Stimulated activated CD8-positive, alpha-beta memory T cell treated with anti-CD3 and anti-CD28 coated beads, Interleukin-4, amount 100 ng/mL, for 1 hour (primary cell): ENCODE data around the gene SEMA5A.

Experiments used
- DNase-seq, 2 donors: peaks; one replicate each; pipeline ENCODE4 v3.0.0-alpha.2; 2020; ENCODE audit warnings: low read depth in 2 of 2, low spot score in 1 of 2

SEMA5A gene

GRCh38 chr5:9337928-9338595 is 207.8 kb downstream of the SEMA5A start:
- no peak for DNase-seq

GRCh38 chr5:9335754-9336495 is 209.9 kb downstream of the SEMA5A start:
- no peak for DNase-seq

GRCh38 chr5:9335269-9335668 is 210.6 kb downstream of the SEMA5A start:
- no peak for DNase-seq

- no peak for DNase-seq
Measured at GRCh38 chr5:9332026-9332425, 213.8 kb downstream of the SEMA5A start.

- no peak for DNase-seq
Measured at GRCh38 chr5:9331372-9331771, 214.5 kb downstream of the SEMA5A start.

DNA sequence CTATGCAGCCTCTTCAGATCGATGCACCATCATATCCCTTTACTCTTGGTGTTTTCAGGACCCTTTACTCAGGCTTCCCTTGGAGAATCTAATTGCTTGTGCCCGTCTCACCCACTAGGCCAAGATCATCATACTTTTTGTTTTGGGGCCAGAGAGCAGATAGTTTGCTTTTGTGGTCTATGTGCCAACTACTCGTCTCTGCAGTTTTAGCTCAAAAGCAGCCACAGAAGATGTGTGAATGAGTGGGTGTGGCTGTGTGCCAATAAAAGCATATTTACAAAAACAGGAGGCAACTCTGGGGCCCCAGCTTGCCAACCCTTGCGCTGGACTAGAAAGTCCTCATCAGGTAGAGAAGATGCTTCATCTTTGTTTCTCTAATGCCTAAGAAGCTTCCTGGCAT is 216.8 kb downstream of the SEMA5A start:
- no peak for DNase-seq

GRCh38 chr5:9325549-9325948 is 220.3 kb downstream of the SEMA5A start:
- no peak for DNase-seq

DNA sequence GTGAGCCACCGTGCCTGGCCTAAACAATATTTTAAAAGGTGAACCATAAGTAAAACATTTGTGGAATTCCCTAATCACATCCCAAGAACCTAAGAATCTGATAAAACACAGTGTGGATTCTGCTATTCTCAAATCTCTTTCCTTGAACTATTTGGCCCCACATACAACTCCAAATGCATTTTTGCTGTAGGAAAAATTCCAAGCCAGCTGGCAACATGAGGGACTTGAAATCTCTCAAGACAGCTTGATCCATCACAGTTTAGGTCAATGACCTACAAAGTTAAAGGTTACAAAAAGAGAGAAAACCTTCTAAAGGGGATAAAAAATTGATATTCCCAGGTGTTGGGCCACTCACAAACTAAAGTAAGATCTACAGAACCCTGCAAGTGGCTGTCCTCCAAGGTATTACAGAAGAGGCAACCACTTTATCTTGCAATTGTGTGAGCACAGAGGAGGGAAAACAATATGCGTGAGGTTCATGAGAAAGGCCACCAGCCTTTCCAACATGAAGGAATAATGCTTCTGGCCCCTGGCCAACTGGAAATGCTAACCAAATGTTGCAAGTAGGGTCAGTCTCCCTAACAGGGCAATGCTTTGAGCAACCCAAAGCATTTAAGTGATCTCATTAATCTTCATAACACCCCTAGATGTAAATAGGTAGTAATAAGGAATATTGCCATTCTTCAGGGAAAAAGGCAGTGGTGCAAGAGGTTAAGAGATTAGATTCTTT is 221.4 kb downstream of the SEMA5A start:
- DNase-seq: no peak

DNA sequence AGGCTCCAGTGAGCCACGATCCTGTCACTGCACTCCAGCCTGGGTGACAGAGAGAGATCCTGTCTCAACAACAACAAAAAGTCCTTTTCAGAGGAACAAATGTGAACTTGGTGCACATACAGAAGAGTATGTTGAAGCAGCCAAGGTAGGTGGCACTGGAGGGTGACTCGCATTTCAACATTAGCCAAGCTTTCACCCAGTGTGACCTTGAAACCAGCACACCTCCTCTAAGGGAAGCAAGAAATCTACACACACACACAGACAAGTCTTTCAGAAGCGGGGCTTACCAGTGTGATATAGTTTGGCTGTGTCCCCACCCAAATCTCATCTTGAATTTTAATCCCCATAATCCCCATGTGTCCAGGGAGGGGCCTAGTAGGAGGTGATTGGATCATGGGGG is 225.2 kb downstream of the SEMA5A start:
- no peak for DNase-seq

DNA sequence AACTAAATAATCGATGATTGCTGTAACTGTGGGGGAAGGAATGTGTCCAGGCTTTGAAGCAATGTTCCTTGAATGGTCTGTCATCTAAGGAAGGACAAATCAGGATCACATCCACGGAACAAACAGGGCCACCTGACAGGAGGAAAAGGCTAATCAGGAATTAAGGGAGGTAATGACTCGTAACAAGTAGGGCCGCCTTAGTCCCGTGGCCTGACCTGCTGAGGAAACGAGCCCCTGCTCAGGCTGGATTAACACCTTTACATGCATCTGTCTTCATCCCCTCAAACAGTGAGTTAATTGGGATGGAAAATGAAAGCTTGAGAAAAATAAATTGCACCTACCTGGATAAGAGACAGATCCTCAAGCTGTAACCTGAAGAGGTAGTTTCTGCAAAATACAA is 227.8 kb downstream of the SEMA5A start:
- no peak for DNase-seq

- no peak for DNase-seq
Measured at GRCh38 chr5:9316733-9317132, 229.1 kb downstream of the SEMA5A start.

DNA sequence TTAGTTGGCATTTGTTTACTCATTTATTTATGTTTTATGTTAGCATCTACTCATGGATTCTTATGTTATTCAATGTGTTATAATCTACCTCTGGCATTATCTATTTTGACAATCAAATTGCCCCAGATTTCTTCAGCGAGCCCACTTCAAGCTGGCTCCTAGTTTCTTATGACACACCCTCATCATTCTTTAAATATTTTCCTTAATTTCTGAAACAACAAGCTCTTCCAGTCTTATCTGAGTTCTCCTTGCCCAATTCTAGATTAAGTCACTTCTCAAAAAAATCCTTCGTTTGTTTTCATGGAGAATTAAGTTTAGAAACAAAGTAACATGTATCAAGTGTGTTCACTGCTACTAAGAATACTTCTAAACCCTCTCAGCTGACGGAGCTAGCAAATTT is 229.8 kb downstream of the SEMA5A start:
- no peak for DNase-seq

- DNase-seq: no peak
Measured at GRCh38 chr5:9314558-9314957, 231.3 kb downstream of the SEMA5A start.

GRCh38 chr5:9313751-9314150 is 232.1 kb downstream of the SEMA5A start:
- DNase-seq: no peak

DNA sequence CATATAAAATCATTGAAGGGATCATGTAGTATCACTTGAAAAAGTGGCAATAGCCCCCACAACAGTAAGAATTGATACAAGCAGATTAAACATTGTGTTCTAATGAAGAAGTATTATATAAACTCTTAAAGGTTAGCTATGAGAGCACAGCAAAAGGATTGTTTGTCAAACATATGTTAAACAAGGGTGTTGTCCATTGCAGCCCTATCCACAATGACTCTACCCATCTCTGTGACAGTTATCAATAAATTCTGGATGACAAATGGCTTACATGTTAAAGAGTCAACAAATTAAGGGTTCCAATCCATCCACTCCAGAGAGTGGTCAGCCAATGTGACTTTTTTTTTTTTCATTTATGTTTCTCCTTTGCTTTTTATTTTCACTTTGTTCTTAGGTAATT is 238.7 kb downstream of the SEMA5A start:
- DNase-seq: no peak

DNA sequence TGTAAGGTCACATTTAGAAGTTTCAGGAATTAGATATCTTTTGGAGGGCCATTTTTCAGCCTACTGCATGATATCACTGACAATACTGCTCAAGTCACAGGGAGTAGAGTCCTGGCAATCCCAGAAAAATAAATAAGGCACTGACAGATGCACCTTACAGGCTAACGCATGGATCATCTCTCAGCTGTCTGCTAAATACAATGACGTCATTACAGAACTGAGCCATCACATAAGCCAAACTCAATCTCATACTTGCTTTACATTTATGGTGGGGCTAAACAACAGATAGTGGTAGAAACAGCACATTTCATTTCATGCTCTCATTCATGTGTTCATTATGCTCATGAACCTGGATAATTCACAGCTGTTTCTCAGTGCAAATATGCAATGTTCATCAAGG is 243.7 kb downstream of the SEMA5A start:
- DNase-seq: no peak

- no peak for DNase-seq
Measured at GRCh38 chr5:9301200-9301599, 244.7 kb downstream of the SEMA5A start.

- no peak for DNase-seq
Measured at GRCh38 chr5:9297134-9297533, 248.7 kb downstream of the SEMA5A start.

DNA sequence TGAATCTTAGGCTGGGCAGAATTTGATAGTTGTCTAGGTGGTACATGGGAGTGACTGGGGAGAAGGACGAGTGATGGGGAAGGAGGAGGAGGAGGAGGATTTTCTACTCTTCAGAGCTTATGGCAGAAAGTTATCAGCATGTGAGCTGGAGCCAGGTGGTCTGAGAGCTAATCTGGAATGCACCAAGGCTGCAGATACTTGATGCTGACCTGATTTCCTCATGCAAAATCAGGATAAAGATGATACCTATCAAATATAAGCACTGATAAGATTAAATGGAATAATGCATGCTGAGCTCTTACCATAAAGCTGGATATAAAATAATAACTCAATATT is 250.4 kb downstream of the SEMA5A start:
- no peak for DNase-seq

DNA sequence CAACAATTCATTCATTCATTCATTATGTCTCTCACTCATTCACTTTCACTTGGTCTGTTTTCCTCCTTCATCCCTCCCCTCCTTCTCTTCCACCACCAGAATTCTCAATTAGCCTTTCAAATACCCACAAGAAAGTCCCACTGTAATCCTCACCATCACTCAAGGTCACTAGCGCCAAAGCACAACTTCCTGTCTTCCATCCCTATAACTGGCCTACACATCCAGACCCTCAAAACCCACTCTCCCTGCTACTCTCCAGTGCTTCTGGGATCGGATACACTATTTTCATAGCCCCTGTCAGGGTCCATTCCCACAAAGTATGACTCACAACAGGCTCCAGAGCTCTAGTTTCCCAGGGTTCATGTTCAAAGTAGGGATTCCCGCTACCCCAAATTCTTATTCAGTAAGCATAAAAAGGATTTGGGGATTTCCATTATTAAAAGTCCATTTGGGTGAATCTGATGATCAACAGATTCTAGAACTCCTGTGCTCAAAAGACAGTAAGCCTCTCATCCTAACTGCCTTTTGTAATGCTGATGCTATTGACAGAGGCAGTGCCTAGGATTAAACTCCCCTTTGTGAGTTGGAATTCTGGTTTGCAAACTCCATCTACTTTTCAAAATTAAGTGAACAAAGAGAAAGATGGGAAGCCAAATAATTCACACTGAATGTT is 250.9 kb downstream of the SEMA5A start:
- no peak for DNase-seq

- DNase-seq: no peak
Measured at GRCh38 chr5:9288234-9288633, 257.6 kb downstream of the SEMA5A start.

- DNase-seq: no peak
Measured at GRCh38 chr5:9284781-9285307, 261.0 kb downstream of the SEMA5A start.
